Measurements from ENCODE around the gene FCGR2B.

GRCh38 chr1:161702250-161702649 is 39.3 kb downstream of the FCGR2B start:
- TF ChIP-seq POLR2AphosphoS5 (IDR thresholded peaks at IDR 0.05; ENCODE audit: low read depth) (no peak), CTCF (IDR thresholded peaks at IDR 0.05; ENCODE audit: insufficient read depth, low read length) (no peak)
